SK-N-SH (cell line): ENCODE data around the gene PHAF1. TPM values are rescaled to one million over a fixed set of nuclear protein-coding genes. Genes with fewer than 3 reads are reported as not detected.

Source experiments
- CTCF ChIA-PET: fragments of 300-600, 350-600 bp; formaldehyde crosslinking; extraction: SDS; loops from one replicate; lab custom pipeline; 2021; lab: Yijun Ruan, JAX
- POLR2A ChIA-PET: fragments of 350-600 bp; sonication (Branson Sonifier 250); formaldehyde crosslinking; extraction: SDS; loops from one replicate; lab custom pipeline; 2020; ENCODE audit warnings: antibody characterized with exemption, inconsistent platforms; lab: Yijun Ruan, JAX
- DNase-seq: peaks from one replicate; pipeline ENCODE4 v3.0.0; 2012
- H2AFZ ChIP-seq: fragments of 200-600 bp; sonication (generic); 2 replicates; pipeline ENCODE4 v1.8.1; 2016; ENCODE audit warnings: antibody characterized with exemption, mild to moderate bottlenecking, low read depth
- H3F3A ChIP-seq: fragments of 200-600 bp; sonication (generic); replicated peaks from 2 replicates; pipeline ENCODE3; 2016; ENCODE audit warnings: antibody characterized with exemption, mild to moderate bottlenecking; ENCODE audit not compliant: insufficient read depth
- H3K27ac ChIP-seq, 2 experiments: fragments of 200-500 bp in 1 of 2; fragments of 200-600 bp in 1 of 2; sonication (Bioruptor generic) in 1 of 2; sonication (generic), shearing (Covaris generic) in 1 of 2; 2 replicates each; pipeline versions ENCODE4 v1.5.1 to v1.6.1; 2014 to 2016; ENCODE audit warnings: low read depth in 2 of 2, inconsistent platforms in 1 of 2, low read length in 1 of 2, mild to moderate bottlenecking in 1 of 2, mixed read lengths in 1 of 2
- H3K27me3 ChIP-seq: fragments of 200-600 bp; sonication (generic), shearing (Covaris generic); 2 replicates; pipeline ENCODE4 v1.6.1; 2016; ENCODE audit warnings: mixed run types; ENCODE audit not compliant: insufficient read depth
- H3K36me3 ChIP-seq, 2 experiments: fragments of 200-500 bp in 1 of 2; fragments of 200-600 bp in 1 of 2; sonication (Bioruptor generic) in 1 of 2; sonication (generic) in 1 of 2; replicated peaks in 1 of 2; 2 replicates each; pipeline versions ENCODE3 to v1.5.1; 2014 to 2016; ENCODE audit warnings: low read length in 1 of 2, mild to moderate bottlenecking in 1 of 2; ENCODE audit not compliant: insufficient read depth in 2 of 2, control insufficient read depth in 1 of 2
- H3K4me1 ChIP-seq, 2 experiments: fragments of 200-500 bp in 1 of 2; fragments of 200-600 bp in 1 of 2; sonication (Bioruptor generic) in 1 of 2; sonication (generic), shearing (Covaris generic) in 1 of 2; 2 replicates each; pipeline versions ENCODE4 v1.5.1 to v1.6.1; 2014 to 2016; ENCODE audit warnings: low read depth in 1 of 2, low read length in 1 of 2, mixed run types in 1 of 2; ENCODE audit not compliant: insufficient read depth in 2 of 2, control insufficient read depth in 1 of 2
- H3K4me2 ChIP-seq: fragments of 200-600 bp; sonication (generic), shearing (Covaris generic); 2 replicates; pipeline ENCODE4 v1.6.1; 2017; ENCODE audit warnings: mixed run types
- H3K4me3 ChIP-seq, 2 experiments: fragments of 200-500 bp in 1 of 2; fragments of 200-600 bp in 1 of 2; sonication (Bioruptor generic) in 1 of 2; sonication (generic), shearing (Covaris generic) in 1 of 2; 2 replicates each; pipeline versions ENCODE4 v1.5.1 to v1.8.1; 2014 to 2016; ENCODE audit warnings: low read depth in 2 of 2, inconsistent platforms in 1 of 2, low read length in 1 of 2, mild to moderate bottlenecking in 1 of 2, mixed read lengths in 1 of 2, moderate library complexity in 1 of 2
- H3K79me2 ChIP-seq: fragments of 200-600 bp; sonication (generic); 2 replicates; pipeline ENCODE4 v1.8.1; 2017; ENCODE audit warnings: mild to moderate bottlenecking; ENCODE audit not compliant: insufficient read depth
- H3K9ac ChIP-seq: fragments of 200-600 bp; sonication (generic); 2 replicates; pipeline ENCODE4 v1.6.1; 2017; ENCODE audit warnings: mixed run types
- H3K9me2 ChIP-seq: fragments of 200-600 bp; sonication (generic); 2 replicates; pipeline ENCODE4 v1.6.1; 2017; ENCODE audit warnings: mixed run types
- H3K9me3 ChIP-seq: fragments of 200-600 bp; sonication (generic); 2 replicates; pipeline ENCODE4 v1.6.1; 2017; ENCODE audit warnings: mixed run types, mild to moderate bottlenecking, moderate library complexity
- H4K20me1 ChIP-seq: fragments of 200-600 bp; sonication (generic); 2 replicates; pipeline ENCODE4 v1.6.1; 2017; ENCODE audit warnings: mild to moderate bottlenecking, mixed run types; ENCODE audit not compliant: insufficient read depth
- CHD2 ChIP-seq: fragments of 150-350 bp; IDR thresholded peaks from 2 replicates; pipeline ENCODE4 v1.6.1; 2018; ENCODE audit warnings: low read length; ENCODE audit not compliant: partially characterized antibody
- FOSL2 ChIP-seq: IDR thresholded peaks from 2 replicates; pipeline ENCODE4 v1.4.0; 2012; ENCODE audit warnings: low read depth, mild to moderate bottlenecking, moderate library complexity, borderline replicate concordance
- FOXJ3 ChIP-seq: sonication (generic); formaldehyde crosslinking; IDR thresholded peaks from 2 replicates; pipeline ENCODE4 v1.5.1; 2020; ENCODE audit warnings: mild to moderate bottlenecking, missing genetic modification reagents
- FOXM1 ChIP-seq: IDR thresholded peaks from 2 replicates; pipeline ENCODE4 v1.4.0; 2012; ENCODE audit warnings: low read depth, mild to moderate bottlenecking
- GABPA ChIP-seq: IDR thresholded peaks from 2 replicates; pipeline ENCODE4 v1.4.0; 2012; ENCODE audit warnings: low read depth, mild to moderate bottlenecking
- MEF2A ChIP-seq: IDR thresholded peaks from 2 replicates; pipeline ENCODE4 v1.4.0; 2012; ENCODE audit warnings: low read depth, borderline replicate concordance
- NFIC ChIP-seq: IDR thresholded peaks from 2 replicates; pipeline ENCODE4 v1.4.0; 2012; ENCODE audit warnings: borderline replicate concordance
- POLR2AphosphoS5 ChIP-seq: IDR thresholded peaks from 2 replicates; pipeline ENCODE4 v1.6.1; 2012; ENCODE audit warnings: low read depth, low read length
- RAD21 ChIP-seq: IDR thresholded peaks from 2 replicates; pipeline ENCODE4 v1.6.1; 2012; ENCODE audit warnings: mild to moderate bottlenecking, low read length
- RCOR1 ChIP-seq: fragments of 150-350 bp; IDR thresholded peaks from 2 replicates; pipeline ENCODE4 v1.6.1; 2017; ENCODE audit warnings: antibody characterized with exemption, low read length
- RFX5 ChIP-seq: IDR thresholded peaks from 2 replicates; pipeline ENCODE4 v1.6.1; 2012; ENCODE audit warnings: mild to moderate bottlenecking, improper control_type of control experiment, low read length
- SIN3A ChIP-seq: IDR thresholded peaks from 2 replicates; pipeline ENCODE4 v1.6.1; 2012; ENCODE audit warnings: low read depth, mild to moderate bottlenecking, low read length, moderate library complexity, borderline replicate concordance
- SMC3 ChIP-seq: IDR thresholded peaks from 2 replicates; pipeline ENCODE4 v1.6.1; 2012; ENCODE audit warnings: low read depth, low read length, improper control_type of control experiment
- TAF1 ChIP-seq: IDR thresholded peaks from 2 replicates; pipeline ENCODE4 v1.6.1; 2012; ENCODE audit warnings: low read depth, mild to moderate bottlenecking, low read length, moderate library complexity, borderline replicate concordance
- TCF12 ChIP-seq: IDR thresholded peaks from 2 replicates; pipeline ENCODE4 v1.4.0; 2012
- YY1 ChIP-seq: IDR thresholded peaks from 2 replicates; pipeline ENCODE4 v1.4.0; 2012; ENCODE audit warnings: low read depth, mild to moderate bottlenecking
- WGBS: methylation state at CpG from one replicate; pipeline ENCODE4 v1.1.6; 2017; ENCODE audit warnings: low lambda C conversion rate; 5-methylcytosine and 5-hydroxymethylcytosine counted together
- polyA plus RNA-seq, 3 experiments: library from polyadenylated mRNA; depleted of rRNA; stranded (reverse); fragments of >200 nt; gene quantifications; 2 replicates each; pipeline ENCODE4 v1.2.3, GENCODE V29; 2012
- TF ChIP-seq, protein P1 (sequence below): fragments of 150-350 bp; IDR thresholded peaks from 2 replicates; pipeline ENCODE4 v1.6.1; 2017; ENCODE audit warnings: antibody characterized with exemption, low read length, low read depth, borderline replicate concordance
- TF ChIP-seq, protein P2 (sequence below): IDR thresholded peaks from 2 replicates; pipeline ENCODE4 v1.4.0; 2012; ENCODE audit warnings: low read depth
- TF ChIP-seq, protein P3 (sequence below): IDR thresholded peaks from 2 replicates; pipeline ENCODE4 v1.4.0; 2012; ENCODE audit warnings: low read depth, borderline replicate concordance

PHAF1 gene
- polyA plus RNA-seq, 1 of the 3 experiments (the other 2 are of a cell fraction), result 17.3 TPM

DNA sequence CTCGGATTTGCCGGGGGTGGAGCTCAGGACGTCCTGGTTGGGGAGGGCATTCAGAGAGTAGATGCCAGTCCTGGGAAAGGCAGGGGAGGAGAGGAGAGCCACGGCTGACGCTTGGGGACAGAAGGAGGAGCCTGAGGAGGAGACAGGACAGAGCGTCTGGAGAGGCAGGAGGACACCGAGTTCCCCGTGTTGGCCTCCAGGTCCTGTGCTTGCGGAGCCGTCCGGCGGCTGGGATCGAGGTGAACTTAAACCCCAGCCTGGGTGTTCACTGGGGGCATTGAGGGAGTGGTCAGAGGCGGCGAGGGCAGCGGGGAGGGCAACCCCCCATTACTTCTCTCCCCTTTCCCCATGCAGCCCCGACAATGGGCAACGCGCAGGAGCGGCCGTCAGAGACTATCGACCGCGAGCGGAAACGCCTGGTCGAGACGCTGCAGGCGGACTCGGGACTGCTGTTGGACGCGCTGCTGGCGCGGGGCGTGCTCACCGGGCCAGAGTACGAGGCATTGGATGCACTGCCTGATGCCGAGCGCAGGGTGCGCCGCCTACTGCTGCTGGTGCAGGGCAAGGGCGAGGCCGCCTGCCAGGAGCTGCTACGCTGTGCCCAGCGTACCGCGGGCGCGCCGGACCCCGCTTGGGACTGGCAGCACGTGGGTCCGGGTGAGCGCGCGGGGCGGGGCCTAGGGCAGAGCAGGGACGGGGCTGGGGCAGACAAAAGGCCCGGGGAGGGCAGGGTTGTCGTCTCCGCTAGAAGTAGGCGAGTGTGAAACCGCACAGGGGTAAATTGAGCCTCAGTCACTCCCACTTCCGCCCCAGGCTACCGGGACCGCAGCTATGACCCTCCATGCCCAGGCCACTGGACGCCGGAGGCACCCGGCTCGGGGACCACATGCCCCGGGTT is 64.3 kb downstream of the PHAF1 start (continued):
- no peak; the same call in 1 of the 2 replicates for TF ChIP-seq POLR2AphosphoS5
- TF ChIP-seq FOSL2, result no peak
- TF ChIP-seq, protein P1, sequence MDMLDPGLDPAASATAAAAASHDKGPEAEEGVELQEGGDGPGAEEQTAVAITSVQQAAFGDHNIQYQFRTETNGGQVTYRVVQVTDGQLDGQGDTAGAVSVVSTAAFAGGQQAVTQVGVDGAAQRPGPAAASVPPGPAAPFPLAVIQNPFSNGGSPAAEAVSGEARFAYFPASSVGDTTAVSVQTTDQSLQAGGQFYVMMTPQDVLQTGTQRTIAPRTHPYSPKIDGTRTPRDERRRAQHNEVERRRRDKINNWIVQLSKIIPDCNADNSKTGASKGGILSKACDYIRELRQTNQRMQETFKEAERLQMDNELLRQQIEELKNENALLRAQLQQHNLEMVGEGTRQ, result 0 out of 2 replicates have a peak, but pooled peaks have one; percentile 34
- 0 out of 2 replicates have a peak, but pooled peaks have one; percentile 6 for TF ChIP-seq RCOR1
- no peak for TF ChIP-seq MEF2A
- TF ChIP-seq, protein P2, sequence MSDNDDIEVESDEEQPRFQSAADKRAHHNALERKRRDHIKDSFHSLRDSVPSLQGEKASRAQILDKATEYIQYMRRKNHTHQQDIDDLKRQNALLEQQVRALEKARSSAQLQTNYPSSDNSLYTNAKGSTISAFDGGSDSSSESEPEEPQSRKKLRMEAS, result no peak
- TF ChIP-seq GABPA, result peak; percentile 19; the same call in 1 of the 2 replicates
- TF ChIP-seq FOXJ3 (CRISPR knock-in tag), result peak; percentile 63; the same call in 1 of the 2 replicates
- no peak for TF ChIP-seq FOXM1
- no peak; the same call in 1 of the 2 replicates for TF ChIP-seq NFIC
- peak; percentile 16; the same call in 1 of the 2 replicates for TF ChIP-seq RAD21
- no peak for TF ChIP-seq TCF12
- no peak for TF ChIP-seq RFX5
- TF ChIP-seq SIN3A, result 0 out of 2 replicates have a peak, but pooled peaks have one; percentile 67

GRCh38 chr16:67174706-67175231 is 65.0 kb downstream of the PHAF1 start:
- H3K79me2 ChIP-seq, result peaks cover 19% of the 10 kb centered on the region; the same call in 1 of the 2 replicates
- no peaks in the 10 kb centered on the region for H3K9me3 ChIP-seq
- peak overlapping the region; percentile 45 to 60 for H3K4me3 ChIP-seq
- peaks cover 42% of the 10 kb centered on the region for H3F3A ChIP-seq
- H3K36me3 ChIP-seq, result peaks cover 6 to 8% of the 10 kb centered on the region in 2 experiments
- H4K20me1 ChIP-seq, result peaks cover 10% of the 10 kb centered on the region
- peaks cover 33 to 54% of the 10 kb centered on the region in 2 experiments; a peak in 3 of 4 replicates for H3K4me1 ChIP-seq
- POLR2A ChIA-PET, result interaction anchor here (0.6 to 3.8 kb wide), 10 partner anchors 8 to 179 kb away, joined by 3 to 37 read pairs (median 6); partner anchors contain the start of genes B3GNT9, HSF4, MATCAP1 and TMEM208
- H3K4me2 ChIP-seq, result peak overlapping the region; percentile 86
- peak; percentile 46 for DNase-seq
- TF ChIP-seq FOXM1 (no peak), RAD21 (no peak), NFIC (no peak), YY1 (no peak), SMC3 (no peak), TAF1 (no peak), CHD2 (no peak), MEF2A (no peak)
- TF ChIP-seq, protein P3, sequence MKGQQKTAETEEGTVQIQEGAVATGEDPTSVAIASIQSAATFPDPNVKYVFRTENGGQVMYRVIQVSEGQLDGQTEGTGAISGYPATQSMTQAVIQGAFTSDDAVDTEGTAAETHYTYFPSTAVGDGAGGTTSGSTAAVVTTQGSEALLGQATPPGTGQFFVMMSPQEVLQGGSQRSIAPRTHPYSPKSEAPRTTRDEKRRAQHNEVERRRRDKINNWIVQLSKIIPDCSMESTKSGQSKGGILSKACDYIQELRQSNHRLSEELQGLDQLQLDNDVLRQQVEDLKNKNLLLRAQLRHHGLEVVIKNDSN, result no peak
- CTCF ChIA-PET, result interaction anchor here (0.6 to 5.1 kb wide), 8 partner anchors 9 to 204 kb away, joined by 3 to 26 read pairs (median 6); partner anchors contain the start of genes FBXL8, MATCAP1 and TRADD
- H2AFZ ChIP-seq, result no peak overlapping the region
- peak overlapping the region; percentile 48 for H3K9ac ChIP-seq
- H3K9me2 ChIP-seq, result no peaks in the 10 kb centered on the region
- H3K27ac ChIP-seq, result peak overlapping the region; percentile 50 to 86; a peak in 3 of 4 replicates
- WGBS, result 84% methylated on average over 13 of the region's 31 CpGs
- no peaks in the 10 kb centered on the region for H3K27me3 ChIP-seq
